Measurements from ENCODE around the gene PIK3C2G.

Gene PIK3C2G

DNA sequence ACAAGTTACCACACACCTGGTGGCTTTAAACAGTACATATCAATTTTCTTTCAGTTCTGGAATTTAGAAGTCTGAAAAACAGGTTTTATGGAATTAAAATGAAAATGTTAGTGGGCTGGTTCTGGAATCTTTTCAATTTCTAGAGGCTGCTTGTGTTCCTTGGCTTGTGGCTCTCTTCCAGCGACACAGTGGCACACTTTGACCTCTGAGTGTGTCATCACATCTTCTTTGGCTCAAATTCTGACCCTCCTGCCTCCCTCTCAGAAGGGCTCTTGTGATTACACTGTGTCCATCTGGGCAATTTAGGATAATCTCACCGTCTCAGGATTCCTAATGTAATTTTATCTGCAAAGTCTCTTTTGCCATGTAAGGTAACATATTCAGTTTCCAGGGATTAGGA, 306.5 kb downstream of the PIK3C2G start:
- H2AK5ac ChIP-seq (ENCODE audit: low read length, severe bottlenecking), result no peak overlapping the region
- no peaks in the 10 kb centered on the region for H3K4me1 ChIP-seq (ENCODE audit: control insufficient read depth, insufficient read depth, low read depth, low read length)
- H2BK15ac ChIP-seq (ENCODE audit: low read depth, poor library complexity, severe bottlenecking), result no peak overlapping the region
- no peak overlapping the region for H2BK120ac ChIP-seq (ENCODE audit: low read depth, low read length)
- H2AFZ ChIP-seq (ENCODE audit: low read depth, low read length), result no peak overlapping the region
- no peaks in the 10 kb centered on the region for H3K36me3 ChIP-seq (ENCODE audit: control insufficient read depth in 1 of 2, insufficient read depth in 2 of 2, low read depth in 1 of 2, low read length in 2 of 2)
- H3K23ac ChIP-seq (ENCODE audit: low read length in 2 of 2), result no peak overlapping the region
- H2BK5ac ChIP-seq (ENCODE audit: low read depth, low read length, poor library complexity, severe bottlenecking), result no peak overlapping the region
- no peaks in the 10 kb centered on the region for H3K79me1 ChIP-seq (replicated peaks; ENCODE audit: low read length, poor library complexity, severe bottlenecking)
- H3K27ac ChIP-seq (ENCODE audit: low read length, poor library complexity, severe bottlenecking), result no peak overlapping the region
- WGBS, result 76% methylated on average over 2 of the region's 2 CpGs
- H3K9ac ChIP-seq (ENCODE audit: low read length), result no peak overlapping the region
- H3K14ac ChIP-seq (ENCODE audit: low read length in 2 of 2), result no peak overlapping the region
- no peak overlapping the region for H2BK12ac ChIP-seq (ENCODE audit: low read length in 2 of 2)
- no peaks in the 10 kb centered on the region for H3K9me3 ChIP-seq (ENCODE audit: control insufficient read depth, low read length)
- H3K4me3 ChIP-seq (ENCODE audit: insufficient read depth in 1 of 2, low read depth in 1 of 2, low read length in 2 of 2), result no peak overlapping the region
- no peak overlapping the region for H4K91ac ChIP-seq (ENCODE audit: low read length)
- no peak overlapping the region for H3K18ac ChIP-seq (ENCODE audit: low read depth in 1 of 2, low read length in 2 of 2)
- no peaks in the 10 kb centered on the region for H3K27me3 ChIP-seq (ENCODE audit: control insufficient read depth in 1 of 2, insufficient read depth in 1 of 2, low read length in 2 of 2)
- H3K4me2 ChIP-seq (ENCODE audit: low read length, poor library complexity, severe bottlenecking), result no peak overlapping the region
- no peak overlapping the region for H4K8ac ChIP-seq (ENCODE audit: low read length)
- DNase-seq, result no peak
- no peak overlapping the region for H3K4ac ChIP-seq (ENCODE audit: low read depth in 1 of 2, low read length in 2 of 2)

DNA sequence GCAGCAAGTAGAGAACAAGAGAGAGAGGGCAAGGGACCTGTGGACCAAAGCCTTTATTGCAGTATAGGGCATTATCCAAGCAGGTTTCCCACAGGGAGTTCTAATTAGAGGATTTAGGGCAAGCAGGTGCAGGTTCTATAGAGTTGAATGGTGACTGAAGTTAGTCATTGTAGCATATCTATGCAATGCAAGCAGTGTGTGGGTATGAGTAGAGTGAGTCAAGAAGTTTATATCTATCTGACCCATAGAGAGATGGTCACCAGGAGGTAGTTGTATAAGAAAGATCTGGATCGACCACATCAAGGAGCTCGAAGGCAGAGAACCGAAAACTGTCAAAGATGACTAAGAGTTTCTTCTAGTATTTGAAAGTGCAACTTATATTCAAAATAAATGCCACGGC, 309.2 kb downstream of the PIK3C2G start:
- no peak overlapping the region for H2AK5ac ChIP-seq (ENCODE audit: low read length, severe bottlenecking)
- H4K91ac ChIP-seq (ENCODE audit: low read length), result no peak overlapping the region
- no peak overlapping the region for H3K18ac ChIP-seq (ENCODE audit: low read depth in 1 of 2, low read length in 2 of 2)
- no peak overlapping the region for H2BK12ac ChIP-seq (ENCODE audit: low read length in 2 of 2)
- no peak overlapping the region for H3K4ac ChIP-seq (ENCODE audit: low read depth in 1 of 2, low read length in 2 of 2)
- peaks cover 5% of the 10 kb centered on the region for H3K9me3 ChIP-seq (ENCODE audit: control insufficient read depth, low read length)
- no peak overlapping the region for H4K8ac ChIP-seq (ENCODE audit: low read length)
- H3K79me1 ChIP-seq (replicated peaks; ENCODE audit: low read length, poor library complexity, severe bottlenecking), result no peaks in the 10 kb centered on the region
- DNase-seq, result no peak
- no peak overlapping the region for H3K4me2 ChIP-seq (ENCODE audit: low read length, poor library complexity, severe bottlenecking)
- no peaks in the 10 kb centered on the region for H3K36me3 ChIP-seq (ENCODE audit: control insufficient read depth in 1 of 2, insufficient read depth in 2 of 2, low read depth in 1 of 2, low read length in 2 of 2)
- no peak overlapping the region for H2BK5ac ChIP-seq (ENCODE audit: low read depth, low read length, poor library complexity, severe bottlenecking)
- no peaks in the 10 kb centered on the region for H3K27me3 ChIP-seq (ENCODE audit: control insufficient read depth in 1 of 2, insufficient read depth in 1 of 2, low read length in 2 of 2)
- H3K4me1 ChIP-seq (ENCODE audit: control insufficient read depth, insufficient read depth, low read depth, low read length), result no peaks in the 10 kb centered on the region
- H3K4me3 ChIP-seq (ENCODE audit: insufficient read depth in 1 of 2, low read depth in 1 of 2, low read length in 2 of 2), result no peak overlapping the region
- no peak overlapping the region for H2AFZ ChIP-seq (ENCODE audit: low read depth, low read length)
- no peak overlapping the region for H3K14ac ChIP-seq (ENCODE audit: low read length in 2 of 2)
- no peak overlapping the region for H3K9ac ChIP-seq (ENCODE audit: low read length)
- H2BK15ac ChIP-seq (ENCODE audit: low read depth, poor library complexity, severe bottlenecking), result no peak overlapping the region
- H3K27ac ChIP-seq (ENCODE audit: low read length, poor library complexity, severe bottlenecking), result no peak overlapping the region
- H2BK120ac ChIP-seq (ENCODE audit: low read depth, low read length), result no peak overlapping the region
- WGBS, result 93% methylated on average over 3 of the region's 4 CpGs
- no peak overlapping the region for H3K23ac ChIP-seq (ENCODE audit: low read length in 2 of 2)

DNA sequence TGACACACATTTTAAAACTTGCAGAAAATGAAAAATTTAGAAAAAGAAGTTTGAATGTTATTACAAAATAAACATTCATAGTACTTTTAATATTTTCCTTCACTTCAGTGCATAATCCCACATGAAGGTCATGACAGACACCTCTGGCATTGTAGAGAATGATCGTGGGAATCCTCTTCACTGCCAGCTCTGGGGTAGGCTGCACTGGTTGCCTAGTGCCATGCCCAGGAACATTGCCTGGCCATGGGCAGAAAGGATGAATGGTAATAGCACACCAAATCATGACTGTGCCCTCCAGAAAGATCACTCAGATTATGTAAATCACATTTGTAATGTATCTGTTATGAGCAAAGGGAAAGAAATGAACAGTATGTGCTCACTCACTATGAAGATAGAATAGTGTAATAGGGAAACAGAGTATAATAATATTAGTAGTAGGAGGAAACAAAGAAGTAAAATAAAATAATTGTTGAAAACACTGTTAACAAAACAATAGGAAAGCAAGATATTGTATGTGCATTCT, 314.8 kb downstream of the PIK3C2G start:
- Histone ChIP-seq H3K36me3 (ENCODE audit: control insufficient read depth in 1 of 2, insufficient read depth in 2 of 2, low read depth in 1 of 2, low read length in 2 of 2) (no peaks in the 10 kb centered on the region), H3K4me2 (ENCODE audit: low read length, poor library complexity, severe bottlenecking) (no peak overlapping the region), H3K4ac (ENCODE audit: low read depth in 1 of 2, low read length in 2 of 2) (no peak overlapping the region), H3K27me3 (ENCODE audit: control insufficient read depth in 1 of 2, insufficient read depth in 1 of 2, low read length in 2 of 2) (no peaks in the 10 kb centered on the region), H2BK15ac (ENCODE audit: low read depth, poor library complexity, severe bottlenecking) (no peak overlapping the region), H4K91ac (ENCODE audit: low read length) (no peak overlapping the region), H3K14ac (ENCODE audit: low read length in 2 of 2) (no peak overlapping the region), H3K4me3 (ENCODE audit: insufficient read depth in 1 of 2, low read depth in 1 of 2, low read length in 2 of 2) (no peak overlapping the region), H2BK5ac (ENCODE audit: low read depth, low read length, poor library complexity, severe bottlenecking) (no peak overlapping the region), H2BK120ac (ENCODE audit: low read depth, low read length) (no peak overlapping the region), H3K27ac (ENCODE audit: low read length, poor library complexity, severe bottlenecking) (no peak overlapping the region), H3K79me1 (replicated peaks; ENCODE audit: low read length, poor library complexity, severe bottlenecking) (no peaks in the 10 kb centered on the region), H3K4me1 (ENCODE audit: control insufficient read depth, insufficient read depth, low read depth, low read length) (peaks cover 2% of the 10 kb centered on the region), H2AK5ac (ENCODE audit: low read length, severe bottlenecking) (no peak overlapping the region), H2AFZ (ENCODE audit: low read depth, low read length) (no peak overlapping the region), H3K18ac (ENCODE audit: low read depth in 1 of 2, low read length in 2 of 2) (no peak overlapping the region), H3K9ac (ENCODE audit: low read length) (no peak overlapping the region), H4K8ac (ENCODE audit: low read length) (no peak overlapping the region), H3K9me3 (ENCODE audit: control insufficient read depth, low read length) (peaks cover 5% of the 10 kb centered on the region), H3K23ac (ENCODE audit: low read length in 2 of 2) (no peak overlapping the region), H2BK12ac (ENCODE audit: low read length in 2 of 2) (no peak overlapping the region)
- WGBS, result 91% methylated on average over 1 of the region's 1 CpG
- no peak for DNase-seq

DNA sequence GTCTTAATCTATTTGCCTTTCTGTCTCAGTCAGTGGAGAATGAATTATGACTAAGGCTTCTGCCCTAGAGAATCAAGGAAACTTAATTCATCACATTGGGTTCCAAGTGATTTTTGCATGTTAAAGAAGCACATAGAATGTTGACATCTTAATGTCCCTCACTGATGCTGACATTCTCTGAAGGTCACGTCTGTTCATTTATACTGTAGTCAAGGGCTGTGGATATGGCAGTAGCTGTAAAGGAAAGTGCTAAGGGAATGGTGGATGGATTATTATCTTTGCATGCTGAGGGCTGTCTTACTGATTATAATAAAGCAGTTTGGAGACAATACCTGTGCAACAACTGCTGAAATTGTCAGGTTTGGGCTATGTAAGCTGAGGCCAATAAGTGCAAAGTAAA, 315.3 kb downstream of the PIK3C2G start:
- H3K36me3 ChIP-seq (ENCODE audit: control insufficient read depth in 1 of 2, insufficient read depth in 2 of 2, low read depth in 1 of 2, low read length in 2 of 2), result no peaks in the 10 kb centered on the region
- H2BK15ac ChIP-seq (ENCODE audit: low read depth, poor library complexity, severe bottlenecking), result no peak overlapping the region
- H4K91ac ChIP-seq (ENCODE audit: low read length), result no peak overlapping the region
- no peak overlapping the region for H3K27ac ChIP-seq (ENCODE audit: low read length, poor library complexity, severe bottlenecking)
- no peak overlapping the region for H3K9ac ChIP-seq (ENCODE audit: low read length)
- no peak overlapping the region for H3K4me2 ChIP-seq (ENCODE audit: low read length, poor library complexity, severe bottlenecking)
- no peak overlapping the region for H2BK12ac ChIP-seq (ENCODE audit: low read length in 2 of 2)
- no peaks in the 10 kb centered on the region for H3K27me3 ChIP-seq (ENCODE audit: control insufficient read depth in 1 of 2, insufficient read depth in 1 of 2, low read length in 2 of 2)
- no peak overlapping the region for H3K23ac ChIP-seq (ENCODE audit: low read length in 2 of 2)
- H3K79me1 ChIP-seq (replicated peaks; ENCODE audit: low read length, poor library complexity, severe bottlenecking), result no peaks in the 10 kb centered on the region
- peaks cover 5% of the 10 kb centered on the region for H3K9me3 ChIP-seq (ENCODE audit: control insufficient read depth, low read length)
- no peak overlapping the region for H3K14ac ChIP-seq (ENCODE audit: low read length in 2 of 2)
- H3K4me3 ChIP-seq (ENCODE audit: insufficient read depth in 1 of 2, low read depth in 1 of 2, low read length in 2 of 2), result no peak overlapping the region
- no peak overlapping the region for H3K4ac ChIP-seq (ENCODE audit: low read depth in 1 of 2, low read length in 2 of 2)
- no peak overlapping the region for H2BK5ac ChIP-seq (ENCODE audit: low read depth, low read length, poor library complexity, severe bottlenecking)
- H4K8ac ChIP-seq (ENCODE audit: low read length), result no peak overlapping the region
- H2AK5ac ChIP-seq (ENCODE audit: low read length, severe bottlenecking), result no peak overlapping the region
- DNase-seq, result no peak
- peaks cover 2% of the 10 kb centered on the region for H3K4me1 ChIP-seq (ENCODE audit: control insufficient read depth, insufficient read depth, low read depth, low read length)
- 92% methylated on average over 1 of the region's 1 CpG for WGBS
- H2AFZ ChIP-seq (ENCODE audit: low read depth, low read length), result no peak overlapping the region
- no peak overlapping the region for H2BK120ac ChIP-seq (ENCODE audit: low read depth, low read length)
- no peak overlapping the region for H3K18ac ChIP-seq (ENCODE audit: low read depth in 1 of 2, low read length in 2 of 2)

All from mesenchymal stem cell (in vitro differentiated cells and primary cell).